Upper lobe of right lung (tissue), 1 donor: ENCODE results near the gene NOD2. TPM values are rescaled to one million over a fixed set of nuclear protein-coding genes. Genes with fewer than 3 reads are reported as not detected.

Experiments
- ATAC-seq: fragments of 200-7000 bp; cut with Tn5 transposase; one replicate; pipeline ENCODE4 v1.9.1; 2020; ENCODE audit warnings: mild to moderate bottlenecking, moderate library complexity
- DNase-seq: peaks from one replicate; pipeline ENCODE4 v3.0.0-alpha.2; 2020
- H3K27ac ChIP-seq: fragments of 200-600 bp; one replicate; pipeline ENCODE4 v1.8.0; 2022
- H3K27me3 ChIP-seq: fragments of 200-600 bp; one replicate; pipeline ENCODE4 v1.8.0; 2022; ENCODE audit warnings: mild to moderate bottlenecking
- H3K36me3 ChIP-seq: fragments of 200-600 bp; one replicate; pipeline ENCODE4 v1.8.0; 2022
- H3K4me1 ChIP-seq: fragments of 200-600 bp; one replicate; pipeline ENCODE4 v1.8.0; 2022
- H3K4me3 ChIP-seq: fragments of 200-600 bp; one replicate; pipeline ENCODE4 v1.8.0; 2022; ENCODE audit warnings: mild to moderate bottlenecking
- H3K9me3 ChIP-seq: fragments of 200-600 bp; one replicate; pipeline ENCODE4 v1.8.0; 2022
- CTCF ChIP-seq: fragments of 200-600 bp; IDR thresholded peaks from one replicate; pipeline ENCODE4 v1.8.0; 2022; ENCODE audit warnings: antibody characterized with exemption
- intact Hi-C: fragments of 100-400 bp; cut with DNase I; formaldehyde crosslinking; loops from one replicate; pipeline ENCODE4 v1.11.0; 2022
- total RNA-seq: library from RNA; stranded (reverse); fragmentation: NEBNext Ultra II Directional; extraction: Animal tissue kit (Norgen Biotek cat#: 25700); gene quantifications from one replicate; pipeline ENCODE4 v1.2.1, GENCODE V29; 2021
- donor health status: DM: no; HTN: yes; CAD: no; lungs with severe emphysema.

NOD2 gene
- total RNA-seq, 1 donor from 2014 or later = 4.2 TPM

- Histone ChIP-seq H3K36me3 (no peaks in the 10 kb centered on the region), H3K27ac (no peak overlapping the region), H3K4me3 (no peak overlapping the region), H3K27me3 (no peaks in the 10 kb centered on the region), H3K4me1 (peaks cover 14% of the 10 kb centered on the region), H3K9me3 (no peaks in the 10 kb centered on the region)
- DNase-seq = no peak
- intact Hi-C loops = no loop called here
- TF ChIP-seq CTCF = no peak
- no peak for ATAC-seq
These were observed 3.2 kb upstream of the NOD2 start for GRCh38 chr16:50690177-50690576.

GRCh38 chr16:50692644-50692998 lies 785 bp upstream of the NOD2 start:
- Histone ChIP-seq H3K9me3 (no peaks in the 10 kb centered on the region), H3K36me3 (no peaks in the 10 kb centered on the region), H3K27ac (no peak overlapping the region), H3K27me3 (no peaks in the 10 kb centered on the region), H3K4me1 (peaks cover 27% of the 10 kb centered on the region), H3K4me3 (no peak overlapping the region)
- DNase-seq = no peak
- ATAC-seq = no peak
- intact Hi-C loops = no loop called here
- no peak for TF ChIP-seq CTCF

GRCh38 chr16:50694206-50694605 lies 800 bp downstream of the NOD2 start:
- intact Hi-C loops = no loop called here
- peaks cover 33% of the 10 kb centered on the region for H3K4me1 ChIP-seq
- DNase-seq = no peak
- H3K27me3 ChIP-seq = no peaks in the 10 kb centered on the region
- TF ChIP-seq CTCF = no peak
- no peaks in the 10 kb centered on the region for H3K36me3 ChIP-seq
- peak overlapping the region; percentile 48 for H3K4me3 ChIP-seq
- no peaks in the 10 kb centered on the region for H3K9me3 ChIP-seq
- no peak for ATAC-seq
- no peak overlapping the region for H3K27ac ChIP-seq

- H3K9me3 ChIP-seq = no peaks in the 10 kb centered on the region
- DNase-seq (no peak), ATAC-seq (peak; percentile 66)
- peaks cover 34% of the 10 kb centered on the region for H3K4me1 ChIP-seq
- no peak for TF ChIP-seq CTCF
- peak overlapping the region; percentile 77 for H3K27ac ChIP-seq
- H3K27me3 ChIP-seq = no peaks in the 10 kb centered on the region
- no peak overlapping the region for H3K4me3 ChIP-seq
- H3K36me3 ChIP-seq = no peaks in the 10 kb centered on the region
- intact Hi-C loops = no loop called here
These were observed 1.9 kb downstream of the NOD2 start for GRCh38 chr16:50695017-50696000.

GRCh38 chr16:50696126-50696525 lies 2.7 kb downstream of the NOD2 start:
- TF ChIP-seq CTCF = no peak
- Histone ChIP-seq H3K9me3 (no peaks in the 10 kb centered on the region), H3K4me3 (no peak overlapping the region), H3K36me3 (no peaks in the 10 kb centered on the region), H3K27ac (peak overlapping the region; percentile 77), H3K27me3 (no peaks in the 10 kb centered on the region), H3K4me1 (peaks cover 36% of the 10 kb centered on the region)
- ATAC-seq (no peak), DNase-seq (no peak)
- intact Hi-C loops = no loop called here
